Keratinocyte (primary cell): ENCODE measurements around the gene LY86. TPM values are rescaled to one million over a fixed set of nuclear protein-coding genes. Genes with fewer than 3 reads are reported as not detected.

Experiments
- DNase-seq: peaks from one replicate; pipeline ENCODE4 v3.0.0-alpha.2; 2011; ENCODE audit warnings: low read depth, missing footprints, low spot score
- FAIRE-seq: peaks from 2 replicates; lab custom pipeline; 2011; peaks lifted over from hg19 to GRCh38; lab: Jason Lieb, UNC
- H2AFZ ChIP-seq: 2 replicates; pipeline ENCODE4 v1.6.0; 2012; ENCODE audit warnings: low read length, control low read depth, inconsistent platforms; ENCODE audit not compliant: control insufficient read depth
- H3K27ac ChIP-seq: 2 replicates; pipeline ENCODE4 v1.5.1; 2011; ENCODE audit warnings: low read length; ENCODE audit not compliant: control insufficient read depth, insufficient read depth
- H3K27me3 ChIP-seq: 3 replicates; pipeline ENCODE4 v1.6.0; 2011; ENCODE audit warnings: low read length; ENCODE audit not compliant: control insufficient read depth, insufficient read depth; ENCODE audit errors: extremely low read depth
- H3K36me3 ChIP-seq, 2 experiments: 2 replicates in 1 of 2; 3 replicates in 1 of 2; pipeline ENCODE4 v1.5.1; 2011; ENCODE audit warnings: low read length in 2 of 2, mild to moderate bottlenecking in 1 of 2; ENCODE audit not compliant: control insufficient read depth in 2 of 2, insufficient read depth in 2 of 2; ENCODE audit errors: extremely low read depth in 1 of 2
- H3K4me1 ChIP-seq: 3 replicates; pipeline ENCODE4 v1.5.1; 2011; ENCODE audit warnings: low read length; ENCODE audit not compliant: control insufficient read depth, insufficient read depth; ENCODE audit errors: extremely low read depth
- H3K4me2 ChIP-seq: 3 replicates; pipeline ENCODE4 v1.6.0; 2011; ENCODE audit warnings: low read depth, low read length; ENCODE audit not compliant: control insufficient read depth, insufficient read depth; ENCODE audit errors: extremely low read depth
- H3K4me3 ChIP-seq, 3 experiments: fragments of 200-600 bp in 1 of 3; sonication (generic) in 1 of 3; 2 replicates in 2 of 3; 3 replicates in 1 of 3; pipeline ENCODE4 v1.5.1; 2011 to 2016; ENCODE audit warnings: low read length in 3 of 3, mild to moderate bottlenecking in 3 of 3, control low read depth in 2 of 3, inconsistent platforms in 1 of 3, low read depth in 1 of 3, mixed read lengths in 1 of 3, mixed run types in 1 of 3, moderate library complexity in 1 of 3; ENCODE audit not compliant: control insufficient read depth in 2 of 3, insufficient read depth in 2 of 3; ENCODE audit errors: extremely low read depth in 1 of 3
- H3K79me2 ChIP-seq: 2 replicates; pipeline ENCODE4 v1.6.0; 2012; ENCODE audit warnings: low read length; ENCODE audit not compliant: control insufficient read depth, insufficient read depth
- H3K9ac ChIP-seq: 3 replicates; pipeline ENCODE4 v1.6.0; 2011; ENCODE audit warnings: low read length; ENCODE audit not compliant: control insufficient read depth, insufficient read depth; ENCODE audit errors: extremely low read depth
- H3K9me1 ChIP-seq: 3 replicates; pipeline ENCODE4 v1.6.0; 2011; ENCODE audit warnings: low read length; ENCODE audit not compliant: control insufficient read depth, insufficient read depth; ENCODE audit errors: extremely low read depth
- H3K9me3 ChIP-seq: 2 replicates; pipeline ENCODE4 v1.5.1; 2012; ENCODE audit warnings: low read depth, low read length; ENCODE audit not compliant: control insufficient read depth
- H4K20me1 ChIP-seq: 3 replicates; pipeline ENCODE4 v1.6.0; 2011; ENCODE audit warnings: low read length; ENCODE audit not compliant: control insufficient read depth, insufficient read depth; ENCODE audit errors: extremely low read depth
- CTCF ChIP-seq, 3 experiments: IDR thresholded peaks in 1 of 3; conservative IDR thresholded peaks in 1 of 3; optimal IDR thresholded peaks in 1 of 3; 2 replicates in 2 of 3; 3 replicates in 1 of 3; pipeline versions ENCODE3 to v1.5.1; 2011; ENCODE audit warnings: low read length in 3 of 3, mild to moderate bottlenecking in 3 of 3, moderate library complexity in 2 of 3, control low read depth in 1 of 3, inconsistent platforms in 1 of 3; ENCODE audit not compliant: insufficient read depth in 2 of 3; ENCODE audit errors: extremely low read depth in 1 of 3
- EZH2 ChIP-seq: IDR thresholded peaks from one replicate; pipeline ENCODE4 v1.6.1; 2012; ENCODE audit warnings: inconsistent platforms, mild to moderate bottlenecking, low read length, moderate library complexity
- dilution Hi-C: fragments of 300-500 bp; cut with MboI; formaldehyde crosslinking; loops from one replicate; pipeline ENCODE4 v1.7.0; 2020; ENCODE audit warnings: low sequenced_read_pairs; ENCODE audit not compliant: extremely low pct_ligation_motif_present
- polyA plus RNA-seq, 5 experiments: library from polyadenylated mRNA; depleted of rRNA in 3 of 5; stranded (reverse) in 3 of 5; stranded (forward) in 1 of 5; unstranded in 1 of 5; fragments of >200 nt; gene quantifications; 1 replicate in 1 of 5; 2 replicates in 3 of 5; 3 replicates in 1 of 5; pipeline versions ENCODE4 v1.2.1 to v1.2.3, GENCODE V29; 2011 to 2012; ENCODE audit warnings: missing spikeins in 2 of 5, low read depth in 1 of 5, low replicate concordance in 1 of 5

The LY86 gene
- polyA plus RNA-seq, 1 donor (not counting 4 experiments of a cell fraction or from before 2014, with no cell fraction given) = not detected

- Histone ChIP-seq H3K9ac (peak overlapping the region; percentile 39), H3K4me3 (peak overlapping the region in 1 of 3 experiments; percentile 22), H3K27ac (peak overlapping the region; percentile 72), H3K4me1 (peaks cover 59% of the 10 kb centered on the region), H3K9me3 (no peaks in the 10 kb centered on the region), H3K9me1 (no peaks in the 10 kb centered on the region), H4K20me1 (no peaks in the 10 kb centered on the region), H2AFZ (peak overlapping the region; percentile 28), H3K27me3 (no peaks in the 10 kb centered on the region), H3K4me2 (peak overlapping the region; percentile 62), H3K79me2 (no peaks in the 10 kb centered on the region), H3K36me3 (no peaks in the 10 kb centered on the region)
- TF ChIP-seq CTCF (optimal IDR thresholded peaks at IDR 0.05 in 1 of 3, IDR thresholded peaks at IDR 0.05 in 1 of 3, conservative IDR thresholded peaks at IDR 0.05 in 1 of 3; ENCODE audit: extremely low read depth in 1 of 3, insufficient read depth in 2 of 3, low read length in 3 of 3) (no peak), EZH2 (no peak)
- FAIRE-seq = no peak
- dilution Hi-C loops = no loop called here
- DNase-seq = no peak
Measured at GRCh38 chr6:6700407-6701270, 112.1 kb downstream of the LY86 start.

DNA sequence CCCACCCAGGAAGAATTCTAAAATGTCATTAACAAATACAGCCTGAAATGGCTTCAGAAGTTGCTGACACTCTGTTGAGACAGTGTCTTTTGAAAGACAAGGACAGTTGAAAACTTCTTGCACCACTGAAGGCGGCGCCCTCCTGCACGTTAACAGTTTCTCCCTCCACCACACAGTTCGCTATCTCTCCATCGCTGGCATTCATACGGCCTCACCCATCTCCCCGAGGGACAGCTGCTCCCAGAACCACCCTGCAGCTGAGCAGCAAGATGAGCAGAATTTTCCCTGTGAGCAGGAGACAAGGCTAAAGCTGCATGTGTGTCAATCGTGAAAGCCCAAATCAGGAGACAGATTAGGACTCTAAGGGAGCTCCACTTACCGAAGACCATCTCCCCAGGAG lies 113.3 kb downstream of the LY86 start:
- H2AFZ ChIP-seq = peak overlapping the region; percentile 69
- FAIRE-seq = peak; percentile 61
- H3K27ac ChIP-seq = peak overlapping the region; percentile 42
- no peaks in the 10 kb centered on the region for H3K36me3 ChIP-seq
- H4K20me1 ChIP-seq = no peaks in the 10 kb centered on the region
- no peaks in the 10 kb centered on the region for H3K27me3 ChIP-seq
- TF ChIP-seq EZH2 (no peak), CTCF (optimal IDR thresholded peaks at IDR 0.05 in 1 of 3, IDR thresholded peaks at IDR 0.05 in 1 of 3, conservative IDR thresholded peaks at IDR 0.05 in 1 of 3; ENCODE audit: extremely low read depth in 1 of 3, insufficient read depth in 2 of 3, low read length in 3 of 3) (peak; percentile 28 to 75 (median 29))
- no peaks in the 10 kb centered on the region for H3K79me2 ChIP-seq
- no peaks in the 10 kb centered on the region for H3K9me3 ChIP-seq
- dilution Hi-C loops = no loop called here
- DNase-seq = no peak
- no peaks in the 10 kb centered on the region for H3K9me1 ChIP-seq
- no peak overlapping the region for H3K4me3 ChIP-seq
- peak overlapping the region; percentile 61 for H3K4me2 ChIP-seq
- H3K4me1 ChIP-seq = peaks cover 48% of the 10 kb centered on the region
- H3K9ac ChIP-seq = peak overlapping the region; percentile 34
